NOMO-1 (cell line): ENCODE measurements around the gene KCNJ9.
"Not testable (repeated sequence)": the region's sequence is repeated elsewhere in the genome, so short reads cannot be mapped to it uniquely, and the experiment has no call there.

ENCODE experiments used
- DNase-seq, 2 experiments: peaks; one replicate each; lab custom pipeline; 2025; ENCODE audit not compliant: unreplicated experiment in 2 of 2; lab: John Stamatoyannopoulos, UW

Gene KCNJ9

DNA sequence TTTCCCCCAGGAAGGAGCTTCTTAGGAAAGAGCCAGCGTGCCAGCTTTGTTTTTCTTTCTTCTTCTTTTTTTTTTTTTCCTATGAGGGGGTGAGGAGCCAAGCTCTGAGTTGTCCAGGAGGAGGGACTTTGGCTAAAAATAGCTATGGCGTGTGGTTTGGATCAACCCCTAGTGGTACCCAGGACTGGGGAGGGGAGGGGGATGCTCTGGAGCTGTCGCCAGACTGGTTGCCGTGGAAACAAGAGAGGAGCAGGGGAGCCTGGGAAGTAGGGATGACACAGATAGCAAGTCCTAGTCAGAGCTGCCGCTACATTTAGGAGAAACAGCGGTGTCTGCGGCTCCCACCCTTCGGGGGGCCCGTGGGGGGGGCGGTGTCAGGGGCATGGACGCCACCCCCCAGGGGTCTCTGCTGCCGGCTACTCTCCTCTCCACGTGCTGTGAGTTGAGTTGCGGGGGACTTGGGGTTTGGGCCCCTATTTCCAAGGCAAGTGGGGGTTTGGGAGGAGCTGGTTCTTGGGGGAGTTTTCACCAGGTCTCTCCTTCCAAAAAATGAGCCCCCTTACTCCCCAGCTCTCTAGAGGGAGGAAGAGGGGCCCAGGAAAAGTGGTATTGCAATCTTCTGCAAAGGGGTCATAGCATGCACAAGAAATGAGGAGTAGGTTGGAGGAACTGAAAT lies at the start of gene KCNJ9:
KCNJ9 (plus strand) TSS at position 278 of the 676 bp plus-strand sequence. CDS start 2,493 bp downstream, outside the sequence.
- DNase-seq = no peak

GRCh38 chr1:160032165-160032820 lies 49.0 kb upstream of the KCNJ9 start:
- peak in 1 of 2 experiments; percentile 13 for DNase-seq

DNA sequence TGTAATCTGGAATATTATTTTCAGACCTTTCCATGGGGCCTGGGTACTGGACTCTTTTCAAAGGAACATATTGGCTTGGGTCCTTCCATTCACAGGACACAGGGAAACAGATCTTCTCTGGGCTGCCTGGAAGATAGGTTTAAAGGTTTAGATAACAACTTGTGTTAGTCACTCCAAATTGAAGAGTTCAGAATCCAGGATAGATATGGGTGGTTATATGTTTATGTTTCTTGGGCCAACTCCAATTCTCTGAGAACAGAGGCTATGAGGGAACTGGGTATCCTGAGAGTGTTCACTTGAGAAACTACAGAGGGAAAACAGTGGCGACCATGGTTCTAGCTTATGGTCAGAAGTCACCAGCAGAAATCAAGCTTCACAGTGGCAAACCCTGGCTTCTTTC lies 40.9 kb upstream of the KCNJ9 start:
- DNase-seq = no peak

- no peak for DNase-seq
These were observed 37.8 kb upstream of the KCNJ9 start for GRCh38 chr1:160043543-160043942.

GRCh38 chr1:160045653-160046052 lies 35.7 kb upstream of the KCNJ9 start:
- DNase-seq = no peak

GRCh38 chr1:160046494-160047110 lies 34.7 kb upstream of the KCNJ9 start:
- peak; percentile 34 to 43 for DNase-seq

DNA sequence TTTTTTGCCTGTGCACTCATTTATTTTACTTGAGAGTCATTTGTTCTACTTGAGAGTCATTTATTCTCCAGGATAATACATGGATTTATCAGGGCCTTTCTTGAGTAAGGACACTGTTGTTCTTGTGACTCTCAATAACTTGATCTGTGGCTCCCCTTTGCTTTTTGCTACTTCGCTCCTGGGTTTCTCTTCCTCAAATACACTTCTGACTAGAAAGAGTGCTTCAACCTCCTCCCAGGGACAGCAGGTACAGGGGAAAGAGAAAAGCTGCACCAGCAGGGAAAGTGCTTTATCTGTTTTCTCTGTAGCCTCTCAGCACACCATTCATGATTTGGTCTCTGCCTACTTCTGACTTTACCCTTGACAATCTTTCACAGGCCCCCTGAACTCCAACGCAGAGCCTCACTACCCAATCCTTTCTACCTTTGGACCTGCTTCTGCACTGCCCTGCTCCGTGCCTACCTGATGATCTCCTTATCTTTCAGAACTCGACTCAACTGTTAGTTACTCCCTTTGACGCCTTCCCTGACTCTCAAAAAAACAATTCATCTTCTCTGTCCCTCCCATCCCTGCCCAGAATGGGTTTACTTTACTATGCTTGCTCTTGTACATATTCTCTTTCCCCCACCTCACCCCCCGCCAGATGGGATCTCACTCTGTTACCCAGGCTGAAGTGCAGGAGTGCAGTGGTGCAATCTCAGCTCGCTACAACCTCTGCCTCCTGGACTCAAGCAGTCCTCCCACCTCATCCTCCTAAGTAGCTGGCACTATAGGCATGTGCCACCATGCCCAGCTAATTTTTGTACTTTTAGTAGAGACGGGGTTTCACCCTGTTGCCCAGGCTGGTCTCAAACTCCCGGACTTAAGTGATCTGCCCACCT lies 34.0 kb upstream of the KCNJ9 start:
- DNase-seq = peak in 1 of 2 experiments; percentile 58

DNA sequence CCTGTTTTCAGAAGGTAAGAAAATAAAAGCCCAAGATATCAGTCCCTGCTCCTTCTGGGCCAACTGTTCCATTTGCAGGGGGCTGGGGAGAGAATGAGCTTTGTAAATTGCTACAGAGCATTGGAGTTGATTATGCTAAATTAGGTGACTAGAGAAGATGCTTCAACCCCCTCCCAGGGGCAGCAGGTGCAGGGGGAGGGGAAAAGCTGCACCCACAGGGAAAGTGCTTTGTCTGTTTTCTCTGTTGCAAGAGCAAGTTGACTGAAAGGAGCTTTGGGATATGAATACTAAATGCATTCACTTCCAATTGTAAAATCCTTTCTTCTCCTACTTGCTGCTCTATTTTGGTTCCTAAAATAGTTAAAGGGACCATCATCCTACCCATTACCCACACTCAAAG lies 33.0 kb upstream of the KCNJ9 start:
- DNase-seq = no peak

- DNase-seq = no peak
These were observed 32.2 kb upstream of the KCNJ9 start for GRCh38 chr1:160049101-160049500.

DNA sequence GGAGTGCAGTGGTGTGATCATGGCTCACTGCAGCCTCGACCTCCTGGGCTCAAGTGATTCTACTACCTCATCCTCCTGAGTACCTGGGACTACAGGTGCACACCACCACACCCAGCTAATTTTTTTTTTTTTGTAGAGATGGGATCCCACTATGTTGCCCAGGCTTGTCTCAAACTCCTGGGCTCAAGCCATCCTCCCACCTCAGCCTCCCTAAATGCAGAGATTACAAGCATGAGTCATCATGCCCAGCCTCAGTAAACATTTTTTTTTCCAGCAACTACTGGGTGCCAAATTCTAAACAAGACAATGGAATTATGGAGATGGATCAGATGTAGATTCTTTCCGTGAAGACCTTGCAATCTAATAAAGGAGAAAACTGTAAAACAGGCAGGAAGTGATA lies 31.2 kb upstream of the KCNJ9 start:
- not testable (repeated sequence) for DNase-seq

DNA sequence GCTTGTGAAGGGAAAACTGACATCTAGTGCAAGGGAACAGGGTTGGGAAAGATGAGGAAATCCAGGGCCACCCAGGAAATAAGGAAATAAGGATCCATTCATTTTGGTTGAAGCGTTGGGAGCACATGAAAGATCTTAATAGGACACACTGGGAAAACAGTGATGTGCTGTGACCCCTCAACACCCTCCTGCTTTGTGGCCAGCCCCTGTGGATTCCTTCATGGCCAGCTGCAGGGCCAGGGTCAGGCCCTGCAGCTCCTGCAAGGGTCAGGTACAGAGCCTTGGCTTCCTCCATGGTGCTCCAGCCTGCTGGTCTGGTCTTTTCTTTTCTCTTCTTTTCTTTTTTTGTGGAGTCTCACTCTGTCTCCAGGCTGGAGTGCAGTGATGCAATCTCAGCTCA lies 30.7 kb upstream of the KCNJ9 start:
- no peak for DNase-seq

GRCh38 chr1:160052936-160053335 lies 28.4 kb upstream of the KCNJ9 start:
- no peak for DNase-seq

DNA sequence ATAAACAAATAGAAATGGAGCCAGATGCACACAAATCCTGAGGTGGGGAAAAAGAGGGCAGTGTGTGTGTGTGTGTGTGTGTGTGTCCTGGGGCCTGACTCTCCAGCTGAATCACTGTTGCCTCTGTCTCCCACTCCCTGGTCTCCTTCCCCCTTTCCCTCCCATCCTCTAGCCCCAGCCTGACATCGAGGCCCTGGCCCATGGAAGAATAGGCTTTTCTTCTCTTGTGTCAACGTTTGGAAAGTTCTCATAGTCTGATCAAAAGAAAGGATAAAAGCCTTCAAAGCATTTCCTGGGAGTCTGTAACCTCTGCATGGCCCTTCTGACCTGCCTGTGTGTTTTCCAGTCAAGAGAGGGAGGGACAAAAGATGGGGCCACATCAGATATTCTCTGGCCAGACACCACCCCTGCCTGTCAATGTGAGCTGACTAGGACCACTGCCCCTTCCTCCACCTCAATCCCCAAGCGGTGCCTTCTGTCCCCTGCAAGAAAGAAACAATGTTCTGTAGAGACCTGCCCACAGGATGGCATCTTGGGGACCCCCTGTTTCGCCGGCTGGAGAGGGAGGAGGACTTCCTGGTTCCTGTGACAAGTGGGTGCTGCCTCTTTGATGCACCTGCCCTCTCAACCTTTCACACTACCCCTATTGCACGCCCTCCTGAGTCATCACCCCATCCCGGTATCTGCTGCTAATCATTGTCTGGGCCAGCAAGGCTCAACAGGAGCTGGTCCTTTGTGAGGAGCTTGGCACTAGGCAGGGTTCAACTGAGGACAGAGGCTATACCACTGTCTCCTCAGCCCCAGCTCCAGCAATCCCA lies 27.6 kb upstream of the KCNJ9 start:
- no peak for DNase-seq

DNA sequence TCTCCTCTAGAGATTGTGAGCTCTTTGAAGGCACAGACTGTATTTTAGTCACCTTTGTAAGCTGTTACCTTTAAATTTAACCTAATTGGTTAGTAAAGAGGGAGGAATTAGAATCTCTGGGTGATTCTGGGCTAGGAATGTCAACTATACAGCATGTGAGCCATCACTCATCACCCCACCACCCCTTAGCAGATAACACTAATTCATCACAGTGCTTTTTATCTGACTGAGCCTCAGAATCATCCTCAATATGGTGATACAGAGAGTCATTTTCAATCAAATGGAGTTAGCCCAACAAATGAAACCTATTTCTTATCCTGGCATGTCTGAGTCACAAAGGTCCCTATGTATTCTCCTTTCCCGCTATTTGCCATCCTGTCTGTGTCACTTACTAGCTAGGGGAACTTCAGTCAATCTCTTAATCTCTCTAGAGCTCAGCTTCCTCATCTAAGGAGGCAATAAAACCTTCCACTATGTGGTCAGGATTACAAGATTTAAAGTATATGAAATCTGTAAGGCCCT lies 24.6 kb upstream of the KCNJ9 start:
- peak in 1 of 2 experiments; percentile 16 for DNase-seq

DNA sequence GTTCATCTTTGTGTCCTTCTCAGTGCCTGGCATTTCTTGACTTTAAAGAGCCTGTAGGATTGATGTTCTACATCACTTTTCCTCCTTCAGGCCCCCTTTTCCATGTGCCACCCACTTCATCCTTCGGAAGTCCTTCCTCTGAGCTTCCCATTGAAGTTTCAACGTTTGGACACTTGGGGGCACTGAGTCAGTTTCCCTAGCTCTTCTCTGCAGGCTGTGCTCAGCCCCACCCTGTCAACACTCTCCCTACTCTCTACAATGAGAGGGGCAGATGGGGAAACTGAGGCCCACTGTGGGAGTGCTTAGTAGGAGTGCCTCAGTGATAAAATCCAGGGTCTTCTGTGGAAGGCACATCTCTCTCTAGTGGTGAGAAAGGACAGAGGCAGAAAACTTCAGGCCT lies 23.3 kb upstream of the KCNJ9 start:
- no peak for DNase-seq

DNA sequence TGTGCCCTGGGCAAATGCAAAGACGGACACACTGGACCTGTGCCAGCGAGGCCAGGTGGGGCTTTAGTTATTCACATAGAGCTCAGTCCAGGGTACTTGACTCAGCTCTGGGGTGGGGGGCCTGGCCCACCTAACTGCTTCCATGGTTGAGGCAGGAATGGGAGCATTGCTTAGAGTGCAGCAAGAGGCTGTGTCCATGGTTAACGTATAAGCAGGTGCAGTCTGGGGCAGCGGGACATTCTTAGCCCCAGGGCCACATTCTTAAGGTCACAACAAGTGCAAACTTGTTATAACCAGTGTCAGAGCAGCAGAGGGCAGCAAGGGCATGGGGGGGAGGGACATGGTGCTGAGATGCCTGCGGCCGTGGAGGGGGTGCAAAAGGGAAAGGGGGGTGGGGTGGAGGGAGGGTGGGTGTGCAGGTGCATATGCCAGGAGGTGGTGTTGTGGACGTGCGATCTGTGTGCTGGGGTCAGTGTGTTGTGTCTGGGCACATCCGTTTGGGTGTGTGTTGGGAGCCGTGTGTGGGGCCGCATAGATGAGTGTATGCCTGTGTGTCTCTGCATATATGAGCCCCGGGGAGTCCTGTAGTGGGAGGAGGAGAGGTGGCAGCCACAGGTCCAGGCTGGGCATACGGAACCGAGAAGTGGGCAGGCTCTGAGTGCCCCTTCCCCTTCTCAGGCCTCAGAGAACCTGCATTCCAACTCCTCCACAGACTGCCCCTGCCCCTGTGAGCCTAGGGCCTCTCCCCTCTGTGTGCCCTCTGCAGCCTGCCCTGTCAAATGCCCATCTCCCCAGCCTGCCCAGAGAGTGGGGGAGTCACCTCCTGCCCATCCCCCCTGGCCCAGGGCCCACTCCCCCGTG lies 19.7 kb upstream of the KCNJ9 start:
- no peak for DNase-seq

- no peak for DNase-seq
These were observed 19.2 kb upstream of the KCNJ9 start for GRCh38 chr1:160062230-160062532.

DNA sequence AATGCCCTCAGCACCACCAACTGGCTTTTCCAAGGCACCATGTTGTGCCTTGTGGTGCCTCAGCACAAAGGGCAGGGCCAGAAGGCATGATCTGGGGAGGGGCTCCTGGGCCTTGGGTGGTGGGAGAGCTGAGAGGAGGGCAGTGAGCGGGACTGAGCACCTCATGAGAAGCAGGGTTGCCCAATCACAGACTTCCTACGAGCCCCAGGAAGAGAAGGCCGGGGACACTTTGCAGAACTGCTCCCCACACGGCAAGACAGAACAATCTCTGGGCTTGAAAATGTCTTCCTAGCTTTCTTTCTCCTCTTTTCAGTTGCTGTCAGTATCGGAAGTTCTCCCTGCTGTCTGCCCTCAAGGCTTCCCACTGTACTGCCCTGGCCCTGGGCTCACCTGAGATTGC lies 18.2 kb upstream of the KCNJ9 start:
- no peak for DNase-seq

GRCh38 chr1:160064164-160064563 lies 17.2 kb upstream of the KCNJ9 start:
- DNase-seq = peak in 1 of 2 experiments; percentile 39
